Ectodermal cell (in vitro differentiated cells): ENCODE data around the gene AKIP1. TPM values are rescaled to one million over a fixed set of nuclear protein-coding genes. Genes with fewer than 3 reads are reported as not detected.

ENCODE experiments used
- H3K27ac ChIP-seq: 2 replicates; pipeline ENCODE4 v1.7.0; 2013; ENCODE audit warnings: mild to moderate bottlenecking, low read depth, low read length; ENCODE audit not compliant: insufficient read depth, poor library complexity, severe bottlenecking
- H3K27me3 ChIP-seq: 2 replicates; pipeline ENCODE4 v1.7.0; 2013; ENCODE audit warnings: mild to moderate bottlenecking, low read length; ENCODE audit not compliant: insufficient read depth, control insufficient read depth, poor library complexity, severe bottlenecking
- H3K36me3 ChIP-seq: one replicate; pipeline ENCODE4 v1.7.0; 2013; ENCODE audit warnings: low read length; ENCODE audit not compliant: control insufficient read depth, insufficient read depth
- H3K4me1 ChIP-seq: one replicate; pipeline ENCODE4 v1.7.0; 2013; ENCODE audit warnings: low read length; ENCODE audit not compliant: control insufficient read depth, insufficient read depth
- H3K4me3 ChIP-seq: 2 replicates; pipeline ENCODE4 v1.7.0; 2013; ENCODE audit warnings: low read depth, low read length, control low read depth; ENCODE audit not compliant: insufficient read depth
- H3K9me3 ChIP-seq: 2 replicates; pipeline ENCODE4 v1.7.0; 2013; ENCODE audit warnings: mild to moderate bottlenecking, low read length, moderate library complexity; ENCODE audit not compliant: control insufficient read depth
- WGBS, 2 experiments: methylation state at CpG; one replicate each; pipeline ENCODE4 v1.1.7; 2013; ENCODE audit warnings: missing lambda C conversion rate in 2 of 2; 5-methylcytosine and 5-hydroxymethylcytosine counted together
- polyA plus RNA-seq, 4 experiments: library from polyadenylated mRNA; stranded (reverse); fragments of 50-300 nt; gene quantifications; one replicate each; pipeline ENCODE4 v1.2.3, GENCODE V29; 2013

Gene AKIP1
- polyA plus RNA-seq (2013, experiment 1 of 4) = 46.1 TPM
- polyA plus RNA-seq (2013, experiment 2 of 4) = 39.2 TPM
- polyA plus RNA-seq (2013, experiment 3 of 4) = 35.4 TPM
- 39.4 TPM for polyA plus RNA-seq (2013, experiment 4 of 4)

GRCh38 chr11:8911029-8911823 is at the start of gene AKIP1:
TSS of gene AKIP1 (plus strand) at chr11:8911189. CDS start at chr11:8911450, 261 bp downstream.
- H3K36me3 ChIP-seq = no peaks in the 10 kb centered on the region
- 0% methylated on average over 68 of the region's 68 CpGs for WGBS, 2 experiments

GRCh38 chr11:8863838-8864237 is 47.2 kb upstream of the AKIP1 start:
- WGBS, 2 experiments = 77 to 85% methylated on average over 1 of the region's 1 CpG
- Histone ChIP-seq H3K27ac (no peak overlapping the region), H3K4me1 (peaks cover 14% of the 10 kb centered on the region), H3K4me3 (no peak overlapping the region), H3K27me3 (no peaks in the 10 kb centered on the region), H3K9me3 (no peaks in the 10 kb centered on the region), H3K36me3 (no peaks in the 10 kb centered on the region)

More at GRCh38 chr11:8911029-8911823, at the start of gene AKIP1:
- Histone ChIP-seq H3K27me3 (peaks cover 21% of the 10 kb centered on the region), H3K4me1 (peaks cover 7% of the 10 kb centered on the region), H3K9me3 (no peaks in the 10 kb centered on the region), H3K27ac (peak within 1 kb of the TSS; percentile 75), H3K4me3 (peak within 1 kb of the TSS; percentile 96)

- no peak overlapping the region for H3K27ac ChIP-seq
- H3K27me3 ChIP-seq = no peaks in the 10 kb centered on the region
- no peak overlapping the region for H3K4me3 ChIP-seq
- no peaks in the 10 kb centered on the region for H3K9me3 ChIP-seq
- no peaks in the 10 kb centered on the region for H3K36me3 ChIP-seq
- H3K4me1 ChIP-seq = peaks cover 20% of the 10 kb centered on the region
Observed at GRCh38 chr11:8865304-8865703, 45.7 kb upstream of the AKIP1 start.

DNA sequence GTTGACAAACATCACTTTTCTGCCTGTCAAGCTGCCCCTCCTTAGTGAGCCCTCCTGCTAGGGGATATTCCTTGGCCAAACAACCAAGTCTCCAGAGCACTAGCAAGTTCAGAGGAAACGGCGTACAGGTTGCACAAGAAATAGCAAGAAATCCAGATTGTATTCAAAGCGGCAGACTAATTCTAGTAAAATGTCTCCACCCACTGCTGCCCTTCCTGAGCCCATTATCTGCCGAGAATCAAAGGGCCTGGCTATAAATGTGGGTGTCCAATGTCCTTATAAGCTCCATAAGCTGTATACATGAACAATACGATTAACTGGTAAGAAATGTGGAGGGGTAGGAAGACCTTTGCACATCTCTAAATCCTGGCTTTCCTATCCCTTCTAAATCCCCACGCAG is 44.0 kb upstream of the AKIP1 start:
- H3K4me1 ChIP-seq = peaks cover 29% of the 10 kb centered on the region
- no peaks in the 10 kb centered on the region for H3K27me3 ChIP-seq
- no peaks in the 10 kb centered on the region for H3K9me3 ChIP-seq
- no peak overlapping the region for H3K4me3 ChIP-seq
- no peak overlapping the region for H3K27ac ChIP-seq
- whole genome bisulfite sequencing, 2 experiments = 67 to 75% methylated on average over 4 to 5 of the region's 6 CpGs
- no peaks in the 10 kb centered on the region for H3K36me3 ChIP-seq

DNA sequence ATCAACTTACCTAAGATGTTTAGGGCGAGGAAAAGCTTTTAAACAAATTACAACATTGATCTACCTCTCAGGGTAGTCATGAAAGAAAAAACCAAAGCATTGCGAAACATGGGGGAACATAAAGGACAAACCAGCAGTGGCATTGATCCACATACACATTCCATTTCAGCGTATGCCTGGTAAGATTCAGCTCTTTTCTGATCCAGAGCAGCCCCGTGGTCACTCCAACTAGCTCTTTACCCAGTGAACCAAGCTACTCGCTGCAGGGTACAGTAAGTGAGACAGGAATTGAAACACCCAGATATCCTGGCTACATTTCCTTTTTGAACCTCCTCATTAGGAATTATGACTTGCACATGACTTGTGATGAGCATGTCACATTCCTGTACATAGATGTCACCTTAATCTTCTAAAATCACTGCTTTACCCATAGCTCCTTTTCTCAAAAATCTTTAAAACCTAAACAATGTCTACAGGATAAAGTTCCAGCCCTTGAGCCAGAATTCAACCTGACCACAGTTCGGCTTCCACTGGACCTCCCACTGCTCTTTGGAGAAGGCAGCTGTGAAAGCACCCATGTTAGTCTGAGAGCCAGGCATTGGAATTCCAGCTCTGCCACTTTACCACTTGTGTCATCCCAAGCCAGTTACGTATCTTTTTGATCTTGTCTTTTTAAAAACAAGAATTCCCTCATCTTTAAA is 42.9 kb upstream of the AKIP1 start:
- no peaks in the 10 kb centered on the region for H3K36me3 ChIP-seq
- 86 to 92% methylated on average over 7 of the region's 7 CpGs for WGBS, 2 experiments
- peak overlapping the region; percentile 0 for H3K4me3 ChIP-seq
- H3K9me3 ChIP-seq = no peaks in the 10 kb centered on the region
- H3K4me1 ChIP-seq = peaks cover 30% of the 10 kb centered on the region
- no peaks in the 10 kb centered on the region for H3K27me3 ChIP-seq
- H3K27ac ChIP-seq = no peak overlapping the region

GRCh38 chr11:8870411-8871170 is 40.4 kb upstream of the AKIP1 start:
- WGBS, 2 experiments = 0 to 1% methylated on average over 81 of the region's 81 CpGs
- H3K36me3 ChIP-seq = no peaks in the 10 kb centered on the region
- H3K4me1 ChIP-seq = peaks cover 25% of the 10 kb centered on the region
- H3K4me3 ChIP-seq = peak overlapping the region; percentile 80
- H3K9me3 ChIP-seq = no peaks in the 10 kb centered on the region
- peak overlapping the region; percentile 89 for H3K27ac ChIP-seq
- no peaks in the 10 kb centered on the region for H3K27me3 ChIP-seq

DNA sequence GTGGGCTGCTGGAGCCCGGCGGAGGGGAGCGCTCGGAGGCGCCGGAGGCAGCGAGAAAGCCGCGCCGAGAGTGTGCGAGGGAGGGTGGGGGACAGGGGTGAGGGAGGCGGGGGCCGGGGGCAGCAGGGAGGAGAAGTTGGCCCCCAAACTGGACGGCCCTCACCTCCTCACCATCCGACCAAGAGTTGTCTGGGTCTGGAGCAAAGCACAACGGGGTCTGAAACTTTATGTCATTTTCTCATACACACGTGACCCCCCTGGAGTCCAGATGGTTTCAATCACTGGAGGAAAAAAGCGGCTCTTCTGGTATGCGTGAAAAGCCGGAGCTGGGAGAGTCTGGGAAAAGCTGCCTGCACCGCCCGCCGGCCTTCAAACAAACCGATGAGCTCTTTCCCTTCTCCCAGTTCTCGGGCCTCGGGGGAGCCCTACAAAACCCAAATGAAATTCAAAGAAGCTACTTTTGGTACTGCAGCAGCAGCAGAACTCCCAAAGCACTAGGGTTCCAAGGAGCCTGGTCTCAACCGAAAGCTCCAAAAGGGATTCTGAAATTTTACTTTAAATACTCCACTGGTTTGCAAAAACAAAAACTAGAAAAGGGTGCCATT is 39.7 kb upstream of the AKIP1 start:
- Histone ChIP-seq H3K9me3 (no peaks in the 10 kb centered on the region), H3K27ac (peak overlapping the region; percentile 89), H3K4me3 (peak overlapping the region; percentile 80), H3K27me3 (no peaks in the 10 kb centered on the region), H3K36me3 (no peaks in the 10 kb centered on the region), H3K4me1 (peaks cover 25% of the 10 kb centered on the region)
- WGBS, 2 experiments = 1 to 2% methylated on average over 27 of the region's 27 CpGs

GRCh38 chr11:8871962-8872361 is 39.0 kb upstream of the AKIP1 start:
- Histone ChIP-seq H3K27me3 (no peaks in the 10 kb centered on the region), H3K36me3 (no peaks in the 10 kb centered on the region), H3K27ac (peak overlapping the region; percentile 89), H3K9me3 (no peaks in the 10 kb centered on the region), H3K4me1 (peaks cover 25% of the 10 kb centered on the region), H3K4me3 (peak overlapping the region; percentile 80)
- 91 to 93% methylated on average over 6 of the region's 6 CpGs for WGBS, 2 experiments

GRCh38 chr11:8873741-8874405 is 37.1 kb upstream of the AKIP1 start:
- WGBS, 2 experiments = 95% methylated on average over 5 of the region's 6 CpGs
- H3K27ac ChIP-seq = no peak overlapping the region
- H3K36me3 ChIP-seq = no peaks in the 10 kb centered on the region
- no peak overlapping the region for H3K4me3 ChIP-seq
- H3K27me3 ChIP-seq = no peaks in the 10 kb centered on the region
- no peaks in the 10 kb centered on the region for H3K9me3 ChIP-seq
- peaks cover 16% of the 10 kb centered on the region for H3K4me1 ChIP-seq
